Measurements from ENCODE around the gene TRIM45.
"Not testable (repeated sequence)": the region's sequence is repeated elsewhere in the genome, so short reads cannot be mapped to it uniquely, and the experiment has no call there.

TRIM45 gene

GRCh38 chr1:117105722-117106121 lies 15.8 kb downstream of the TRIM45 start:
- Histone ChIP-seq H2BK5ac (ENCODE audit: low read depth, low read length, poor library complexity, severe bottlenecking) (no peak overlapping the region), H4K91ac (ENCODE audit: low read length) (no peak overlapping the region), H2BK15ac (ENCODE audit: low read depth, poor library complexity, severe bottlenecking) (no peak overlapping the region), H3K23ac (ENCODE audit: low read length in 2 of 2) (no peak overlapping the region), H3K27me3 (ENCODE audit: control insufficient read depth in 1 of 2, insufficient read depth in 1 of 2, low read length in 2 of 2) (no peaks in the 10 kb centered on the region), H3K9ac (ENCODE audit: low read length) (no peak overlapping the region), H3K4ac (ENCODE audit: low read depth in 1 of 2, low read length in 2 of 2) (no peak overlapping the region), H3K4me2 (ENCODE audit: low read length, poor library complexity, severe bottlenecking) (no peak overlapping the region), H2AFZ (ENCODE audit: low read depth, low read length) (no peak overlapping the region), H2BK12ac (ENCODE audit: low read length in 2 of 2) (no peak overlapping the region), H3K18ac (ENCODE audit: low read depth in 1 of 2, low read length in 2 of 2) (no peak overlapping the region), H3K4me3 (ENCODE audit: insufficient read depth in 1 of 2, low read depth in 1 of 2, low read length in 2 of 2) (no peak overlapping the region), H2BK120ac (ENCODE audit: low read depth, low read length) (no peak overlapping the region), H4K8ac (ENCODE audit: low read length) (no peak overlapping the region), H3K27ac (ENCODE audit: low read length, poor library complexity, severe bottlenecking) (no peak overlapping the region), H3K79me1 (replicated peaks; ENCODE audit: low read length, poor library complexity, severe bottlenecking) (peaks cover 3% of the 10 kb centered on the region), H3K9me3 (ENCODE audit: control insufficient read depth, low read length) (no peaks in the 10 kb centered on the region), H2AK5ac (ENCODE audit: low read length, severe bottlenecking) (no peak overlapping the region), H3K36me3 (ENCODE audit: control insufficient read depth in 1 of 2, insufficient read depth in 2 of 2, low read depth in 1 of 2, low read length in 2 of 2) (peaks cover 0 to 24% of the 10 kb centered on the region in 2 experiments), H3K14ac (ENCODE audit: low read length in 2 of 2) (no peak overlapping the region), H3K4me1 (ENCODE audit: control insufficient read depth, insufficient read depth, low read depth, low read length) (no peaks in the 10 kb centered on the region)
- DNase-seq = no peak

GRCh38 chr1:117104986-117105385 lies 16.6 kb downstream of the TRIM45 start:
- DNase-seq = peak; percentile 25
- Histone ChIP-seq H3K4me3 (ENCODE audit: insufficient read depth in 1 of 2, low read depth in 1 of 2, low read length in 2 of 2) (no peak overlapping the region), H4K8ac (ENCODE audit: low read length) (no peak overlapping the region), H3K4me2 (ENCODE audit: low read length, poor library complexity, severe bottlenecking) (no peak overlapping the region), H2BK5ac (ENCODE audit: low read depth, low read length, poor library complexity, severe bottlenecking) (no peak overlapping the region), H4K91ac (ENCODE audit: low read length) (no peak overlapping the region), H2BK15ac (ENCODE audit: low read depth, poor library complexity, severe bottlenecking) (no peak overlapping the region), H3K18ac (ENCODE audit: low read depth in 1 of 2, low read length in 2 of 2) (no peak overlapping the region), H2AFZ (ENCODE audit: low read depth, low read length) (no peak overlapping the region), H3K27me3 (ENCODE audit: control insufficient read depth in 1 of 2, insufficient read depth in 1 of 2, low read length in 2 of 2) (no peaks in the 10 kb centered on the region), H3K23ac (ENCODE audit: low read length in 2 of 2) (no peak overlapping the region), H3K9me3 (ENCODE audit: control insufficient read depth, low read length) (no peaks in the 10 kb centered on the region), H2AK5ac (ENCODE audit: low read length, severe bottlenecking) (no peak overlapping the region), H3K79me1 (replicated peaks; ENCODE audit: low read length, poor library complexity, severe bottlenecking) (peaks cover 3% of the 10 kb centered on the region), H2BK12ac (ENCODE audit: low read length in 2 of 2) (no peak overlapping the region), H3K4me1 (ENCODE audit: control insufficient read depth, insufficient read depth, low read depth, low read length) (no peaks in the 10 kb centered on the region), H3K36me3 (ENCODE audit: control insufficient read depth in 1 of 2, insufficient read depth in 2 of 2, low read depth in 1 of 2, low read length in 2 of 2) (peaks cover 4 to 29% of the 10 kb centered on the region in 2 experiments), H3K9ac (ENCODE audit: low read length) (no peak overlapping the region), H3K4ac (ENCODE audit: low read depth in 1 of 2, low read length in 2 of 2) (no peak overlapping the region), H2BK120ac (ENCODE audit: low read depth, low read length) (no peak overlapping the region), H3K27ac (ENCODE audit: low read length, poor library complexity, severe bottlenecking) (no peak overlapping the region), H3K14ac (ENCODE audit: low read length in 2 of 2) (no peak overlapping the region)
- WGBS = 70% methylated on average over 3 of the region's 3 CpGs

- not testable (repeated sequence) for H3K9ac ChIP-seq (ENCODE audit: low read length); H3K79me1 ChIP-seq (replicated peaks; ENCODE audit: low read length, poor library complexity, severe bottlenecking); H2BK120ac ChIP-seq (ENCODE audit: low read depth, low read length); H4K8ac ChIP-seq (ENCODE audit: low read length); H3K27me3 ChIP-seq (ENCODE audit: control insufficient read depth in 1 of 2, insufficient read depth in 1 of 2, low read length in 2 of 2); H2BK12ac ChIP-seq (ENCODE audit: low read length in 2 of 2); H2BK15ac ChIP-seq (ENCODE audit: low read depth, poor library complexity, severe bottlenecking); DNase-seq; H3K27ac ChIP-seq (ENCODE audit: low read length, poor library complexity, severe bottlenecking); H3K4me2 ChIP-seq (ENCODE audit: low read length, poor library complexity, severe bottlenecking); H3K23ac ChIP-seq (ENCODE audit: low read length in 2 of 2); H3K4me1 ChIP-seq (ENCODE audit: control insufficient read depth, insufficient read depth, low read depth, low read length); H2BK5ac ChIP-seq (ENCODE audit: low read depth, low read length, poor library complexity, severe bottlenecking); H2AK5ac ChIP-seq (ENCODE audit: low read length, severe bottlenecking); H3K4ac ChIP-seq (ENCODE audit: low read depth in 1 of 2, low read length in 2 of 2); H3K18ac ChIP-seq (ENCODE audit: low read depth in 1 of 2, low read length in 2 of 2); H2AFZ ChIP-seq (ENCODE audit: low read depth, low read length); H4K91ac ChIP-seq (ENCODE audit: low read length); H3K9me3 ChIP-seq (ENCODE audit: control insufficient read depth, low read length); H3K14ac ChIP-seq (ENCODE audit: low read length in 2 of 2); H3K4me3 ChIP-seq (ENCODE audit: insufficient read depth in 1 of 2, low read depth in 1 of 2, low read length in 2 of 2)
- H3K36me3 ChIP-seq (ENCODE audit: control insufficient read depth in 1 of 2, insufficient read depth in 2 of 2, low read depth in 1 of 2, low read length in 2 of 2) = peaks cover 4 to 42% of the 10 kb centered on the region in 2 experiments
- WGBS = 96% methylated on average over 3 of the region's 3 CpGs
These were observed 19.7 kb downstream of the TRIM45 start for GRCh38 chr1:117101858-117102257.

- no peak overlapping the region for H3K23ac ChIP-seq (ENCODE audit: low read length in 2 of 2)
- no peak overlapping the region for H3K4ac ChIP-seq (ENCODE audit: low read depth in 1 of 2, low read length in 2 of 2)
- no peak overlapping the region for H2BK15ac ChIP-seq (ENCODE audit: low read depth, poor library complexity, severe bottlenecking)
- H4K91ac ChIP-seq (ENCODE audit: low read length) = no peak overlapping the region
- no peak overlapping the region for H3K18ac ChIP-seq (ENCODE audit: low read depth in 1 of 2, low read length in 2 of 2)
- peaks cover 3% of the 10 kb centered on the region for H3K79me1 ChIP-seq (replicated peaks; ENCODE audit: low read length, poor library complexity, severe bottlenecking)
- H3K14ac ChIP-seq (ENCODE audit: low read length in 2 of 2) = no peak overlapping the region
- peaks cover 4 to 37% of the 10 kb centered on the region in 2 experiments for H3K36me3 ChIP-seq (ENCODE audit: control insufficient read depth in 1 of 2, insufficient read depth in 2 of 2, low read depth in 1 of 2, low read length in 2 of 2)
- no peak overlapping the region for H2AFZ ChIP-seq (ENCODE audit: low read depth, low read length)
- no peak overlapping the region for H2AK5ac ChIP-seq (ENCODE audit: low read length, severe bottlenecking)
- no peak overlapping the region for H2BK120ac ChIP-seq (ENCODE audit: low read depth, low read length)
- H2BK12ac ChIP-seq (ENCODE audit: low read length in 2 of 2) = no peak overlapping the region
- H3K9me3 ChIP-seq (ENCODE audit: control insufficient read depth, low read length) = no peaks in the 10 kb centered on the region
- H3K4me1 ChIP-seq (ENCODE audit: control insufficient read depth, insufficient read depth, low read depth, low read length) = no peaks in the 10 kb centered on the region
- no peak overlapping the region for H3K9ac ChIP-seq (ENCODE audit: low read length)
- H2BK5ac ChIP-seq (ENCODE audit: low read depth, low read length, poor library complexity, severe bottlenecking) = no peak overlapping the region
- DNase-seq = no peak
- no peak overlapping the region for H4K8ac ChIP-seq (ENCODE audit: low read length)
- no peak overlapping the region for H3K4me2 ChIP-seq (ENCODE audit: low read length, poor library complexity, severe bottlenecking)
- H3K27ac ChIP-seq (ENCODE audit: low read length, poor library complexity, severe bottlenecking) = no peak overlapping the region
- H3K4me3 ChIP-seq (ENCODE audit: insufficient read depth in 1 of 2, low read depth in 1 of 2, low read length in 2 of 2) = no peak overlapping the region
- WGBS = no CpG with 5 or more reads among the region's 1 CpG
- no peaks in the 10 kb centered on the region for H3K27me3 ChIP-seq (ENCODE audit: control insufficient read depth in 1 of 2, insufficient read depth in 1 of 2, low read length in 2 of 2)
These were observed 20.2 kb downstream of the TRIM45 start for GRCh38 chr1:117101334-117101733.

Measured in mesenchymal stem cell (in vitro differentiated cells and primary cell).